ENCODE measurements around the gene LRRC3. TPM values are rescaled to one million over a fixed set of nuclear protein-coding genes. Genes with fewer than 3 reads are reported as not detected.
"Not testable (repeated sequence)": the region's sequence is repeated elsewhere in the genome, so short reads cannot be mapped to it uniquely, and the experiment has no call there.

LRRC3 gene
- total RNA-seq, 1 donor from 2014 or later: 4.0 TPM

- TF ChIP-seq CTCF (IDR thresholded peaks at IDR 0.05): no peak
- DNase-seq (no peak), ATAC-seq (no peak)
- Histone ChIP-seq H3K27ac (no peak overlapping the region), H3K4me1 (peaks cover 3% of the 10 kb centered on the region), H3K27me3 (ENCODE audit: low read depth) (peaks cover 19% of the 10 kb centered on the region), H3K4me3 (no peak overlapping the region), H3K9me3 (no peaks in the 10 kb centered on the region), H3K36me3 (no peaks in the 10 kb centered on the region)
- intact Hi-C loops (cut with DNase I): no loop called here
Observed at GRCh38 chr21:44500111-44500510, 44.8 kb downstream of the LRRC3 start.

DNA sequence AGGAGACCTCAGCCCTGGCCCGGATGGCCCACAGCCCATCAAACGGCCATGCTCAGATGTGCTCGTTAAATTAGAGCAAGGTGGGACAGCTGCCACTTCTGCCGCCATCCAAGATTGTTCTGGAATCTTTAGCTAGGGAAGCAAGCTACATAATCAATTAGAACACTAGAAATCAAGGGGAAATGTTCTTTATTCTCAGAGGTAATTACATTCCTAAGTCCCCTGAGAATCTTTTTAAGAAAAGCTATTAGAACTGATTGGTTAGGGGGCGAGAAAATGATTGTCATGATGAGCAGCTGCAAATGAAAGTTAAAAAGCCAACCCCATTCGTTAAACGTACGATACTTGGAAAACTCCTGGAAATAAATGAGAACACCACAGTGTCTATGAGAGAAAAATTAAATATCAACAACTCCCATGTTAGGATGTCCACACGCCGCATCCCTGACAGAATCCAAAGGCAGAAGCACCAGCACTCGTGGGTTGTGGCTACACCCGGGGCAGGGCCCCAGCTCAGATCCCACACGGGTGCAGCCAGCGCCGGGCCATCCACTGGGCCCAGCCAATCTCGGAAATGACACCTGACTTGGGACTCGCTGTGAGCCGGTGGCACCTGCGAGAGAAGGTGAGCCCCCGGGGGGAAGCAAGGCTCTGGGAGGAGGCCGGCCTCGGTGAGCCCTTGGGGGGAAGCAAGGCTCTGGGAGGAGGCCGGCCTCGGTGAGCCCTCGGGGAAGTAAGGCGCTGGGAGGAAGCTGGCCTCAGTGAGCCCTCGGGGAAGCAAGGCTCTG, 47.1 kb downstream of the LRRC3 start:
- ATAC-seq (no peak), DNase-seq (peak; percentile 24)
- no peak for TF ChIP-seq CTCF (IDR thresholded peaks at IDR 0.05)
- Histone ChIP-seq H3K36me3 (no peaks in the 10 kb centered on the region), H3K27me3 (ENCODE audit: low read depth) (peaks cover 24% of the 10 kb centered on the region), H3K4me3 (no peak overlapping the region), H3K4me1 (no peaks in the 10 kb centered on the region), H3K27ac (no peak overlapping the region), H3K9me3 (no peaks in the 10 kb centered on the region)
- intact Hi-C loops (cut with DNase I): no loop called here

DNA sequence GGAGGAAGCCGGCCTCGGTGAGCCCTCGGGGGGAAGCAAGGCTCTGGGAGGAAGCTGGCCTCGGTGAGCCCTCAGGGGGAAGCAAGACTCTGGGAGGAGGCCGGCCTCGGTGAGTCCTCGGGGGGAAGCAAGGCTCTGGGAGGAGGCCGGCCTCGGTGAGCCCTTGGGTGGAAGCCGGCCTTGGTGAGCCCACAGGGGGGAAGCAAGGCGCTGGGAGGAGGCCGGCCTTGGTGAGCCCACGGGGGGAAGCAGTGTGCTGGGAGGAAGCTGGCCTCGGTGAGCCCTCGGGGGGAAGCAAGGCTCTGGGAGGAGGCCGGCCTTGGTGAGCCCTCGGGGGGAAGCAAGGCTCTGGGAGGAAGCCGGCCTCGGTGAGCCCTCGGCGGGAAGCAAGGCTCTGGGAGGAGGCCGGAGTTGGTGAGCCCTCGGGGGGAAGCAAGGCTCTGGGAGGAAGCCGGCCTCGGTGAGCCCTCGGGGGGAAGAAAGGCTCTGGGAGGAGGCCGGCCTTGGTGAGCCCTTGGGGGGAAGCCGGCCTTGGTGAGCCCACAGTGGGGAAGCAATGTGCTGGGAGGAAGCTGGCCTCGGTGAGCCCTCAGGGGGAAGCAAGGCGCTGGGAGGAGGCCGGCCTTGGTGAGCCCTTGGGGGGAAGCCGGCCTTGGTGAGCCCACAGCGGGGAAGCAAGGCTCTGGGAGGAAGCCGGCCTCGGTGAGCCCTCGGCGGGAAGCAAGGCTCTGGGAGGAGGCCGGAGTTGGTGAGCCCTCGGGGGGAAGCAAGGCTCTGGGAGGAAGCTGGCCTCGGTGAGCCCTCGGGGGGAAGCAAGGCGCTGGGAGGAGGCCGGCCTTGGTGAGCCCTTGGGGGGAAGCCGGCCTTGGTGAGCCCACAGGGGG, 47.9 kb downstream of the LRRC3 start:
- ATAC-seq; H3K36me3 ChIP-seq; intact Hi-C loops (cut with DNase I); H3K27ac ChIP-seq; H3K4me3 ChIP-seq; H3K9me3 ChIP-seq; H3K4me1 ChIP-seq: not testable (repeated sequence)
- H3K27me3 ChIP-seq (ENCODE audit: low read depth): peaks cover 24% of the 10 kb centered on the region
- peak; percentile 27 for DNase-seq

GRCh38 chr21:44503901-44504399, 48.6 kb downstream of the LRRC3 start:
- DNase-seq (peak; percentile 58), ATAC-seq (no peak)
- Histone ChIP-seq H3K36me3 (no peaks in the 10 kb centered on the region), H3K4me1 (no peaks in the 10 kb centered on the region), H3K4me3 (no peak overlapping the region), H3K9me3 (no peaks in the 10 kb centered on the region), H3K27ac (no peak overlapping the region), H3K27me3 (ENCODE audit: low read depth) (peaks cover 19% of the 10 kb centered on the region)
- no peak for TF ChIP-seq CTCF (IDR thresholded peaks at IDR 0.05)
- intact Hi-C loops (cut with DNase I): no loop called here

DNA sequence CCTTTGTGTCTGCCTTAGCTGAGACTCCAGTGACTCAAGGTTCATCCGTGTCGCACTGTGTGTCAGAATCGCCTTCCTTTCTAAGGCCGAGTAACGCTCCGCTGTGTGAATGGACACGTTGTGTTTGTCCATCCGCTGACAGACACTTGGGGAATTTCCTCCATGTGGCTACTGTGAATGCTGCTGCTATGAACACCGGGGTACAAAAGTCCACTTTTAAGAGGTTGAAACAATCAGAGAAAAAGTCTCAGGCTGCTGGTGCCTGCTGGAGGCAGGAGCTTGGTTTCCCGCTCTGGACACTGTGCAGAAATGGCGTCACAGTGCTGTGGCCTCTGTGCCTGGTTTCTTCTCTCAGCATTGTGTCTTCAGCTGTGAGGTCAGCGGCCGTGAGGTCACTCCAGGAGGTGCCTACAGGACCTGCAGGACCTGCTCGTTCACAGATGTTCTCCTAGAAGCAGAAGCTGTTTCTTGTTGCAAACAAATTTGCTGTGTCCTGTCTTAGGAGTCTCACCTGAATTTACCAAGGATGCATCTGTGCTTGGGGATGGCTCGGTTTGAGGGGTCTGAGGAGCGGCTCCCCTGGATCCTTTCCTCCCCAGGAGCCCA, 50.5 kb downstream of the LRRC3 start:
- Histone ChIP-seq H3K27ac (no peak overlapping the region), H3K36me3 (no peaks in the 10 kb centered on the region), H3K9me3 (no peaks in the 10 kb centered on the region), H3K27me3 (ENCODE audit: low read depth) (peaks cover 16% of the 10 kb centered on the region), H3K4me1 (peaks cover 12% of the 10 kb centered on the region), H3K4me3 (no peak overlapping the region)
- ATAC-seq (no peak), DNase-seq (peak; percentile 28)
- intact Hi-C loops (cut with DNase I): no loop called here
- no peak for TF ChIP-seq CTCF (IDR thresholded peaks at IDR 0.05)
